Gastrocnemius medialis (tissue), 4 donors: ENCODE results near the gene SCG2.

Experiments used
- POLR2A ChIP-seq, 2 donors: fragments of 450-650 bp; IDR thresholded peaks; one replicate each; pipeline ENCODE4 v1.6.1; 2017; ENCODE audit warnings: antibody characterized with exemption in 2 of 2, mild to moderate bottlenecking in 2 of 2, moderate library complexity in 2 of 2
- TF ChIP-seq, protein P1 (sequence below), 5 experiments: fragments of 450-650 bp in 3 of 5; fragments of 200-600 bp in 2 of 5; sonication (generic) in 2 of 5; IDR thresholded peaks in 4 of 5; conservative IDR thresholded peaks in 1 of 5; 1 replicate in 4 of 5; 2 replicates in 1 of 5; pipeline ENCODE4 v1.5.1; 2016 to 2019; ENCODE audit warnings: antibody characterized with exemption in 5 of 5, mild to moderate bottlenecking in 3 of 5, moderate library complexity in 3 of 5

DNA sequence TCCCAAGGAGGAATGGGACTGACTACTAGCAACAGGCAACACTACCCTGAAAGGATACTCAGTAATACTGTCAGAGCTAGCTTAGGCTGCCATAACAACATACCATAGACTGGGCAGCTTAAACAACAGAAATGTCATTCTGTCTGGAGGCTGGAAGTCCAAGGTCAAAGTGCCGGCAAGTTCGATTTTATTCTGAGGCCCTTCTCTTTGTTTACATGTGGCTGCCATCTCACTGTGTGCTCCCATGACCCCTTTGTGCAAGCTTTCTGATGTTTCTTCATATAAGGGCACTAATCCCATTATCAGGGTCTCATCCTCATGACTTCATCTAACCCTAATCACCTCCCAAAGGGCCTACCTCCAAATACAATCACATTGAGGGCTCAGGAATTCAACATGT, 30.7 kb upstream of the SCG2 start:
- TF ChIP-seq, protein P1, sequence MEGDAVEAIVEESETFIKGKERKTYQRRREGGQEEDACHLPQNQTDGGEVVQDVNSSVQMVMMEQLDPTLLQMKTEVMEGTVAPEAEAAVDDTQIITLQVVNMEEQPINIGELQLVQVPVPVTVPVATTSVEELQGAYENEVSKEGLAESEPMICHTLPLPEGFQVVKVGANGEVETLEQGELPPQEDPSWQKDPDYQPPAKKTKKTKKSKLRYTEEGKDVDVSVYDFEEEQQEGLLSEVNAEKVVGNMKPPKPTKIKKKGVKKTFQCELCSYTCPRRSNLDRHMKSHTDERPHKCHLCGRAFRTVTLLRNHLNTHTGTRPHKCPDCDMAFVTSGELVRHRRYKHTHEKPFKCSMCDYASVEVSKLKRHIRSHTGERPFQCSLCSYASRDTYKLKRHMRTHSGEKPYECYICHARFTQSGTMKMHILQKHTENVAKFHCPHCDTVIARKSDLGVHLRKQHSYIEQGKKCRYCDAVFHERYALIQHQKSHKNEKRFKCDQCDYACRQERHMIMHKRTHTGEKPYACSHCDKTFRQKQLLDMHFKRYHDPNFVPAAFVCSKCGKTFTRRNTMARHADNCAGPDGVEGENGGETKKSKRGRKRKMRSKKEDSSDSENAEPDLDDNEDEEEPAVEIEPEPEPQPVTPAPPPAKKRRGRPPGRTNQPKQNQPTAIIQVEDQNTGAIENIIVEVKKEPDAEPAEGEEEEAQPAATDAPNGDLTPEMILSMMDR (IDR thresholded peaks at IDR 0.05 in 4 of 5, conservative IDR thresholded peaks at IDR 0.05 in 1 of 5), result no peak
- TF ChIP-seq POLR2A (IDR thresholded peaks at IDR 0.05), result no peak
